ENCODE results near the gene CCDC92B. TPM values are rescaled to one million over a fixed set of nuclear protein-coding genes. Genes with fewer than 3 reads are reported as not detected.
"Not testable (repeated sequence)": the region's sequence is repeated elsewhere in the genome, so short reads cannot be mapped to it uniquely, and the experiment has no call there.

Gene CCDC92B
- total RNA-seq, 2 donors from 2014 or later: not detected

GRCh38 chr17:2700491-2701141, 48.8 kb downstream of the CCDC92B start:
- no peaks in the 10 kb centered on the region for H3K27me3 Mint-ChIP-seq
- H3K9me3 Mint-ChIP-seq: no peaks in the 10 kb centered on the region
- DNase-seq (ENCODE audit: low spot score) (no peak), ATAC-seq (no peak)
- no peaks in the 10 kb centered on the region for H3K36me3 Mint-ChIP-seq
- no peak overlapping the region for H3K4me3 Mint-ChIP-seq
- no peak overlapping the region for H3K27ac Mint-ChIP-seq
- H3K4me1 Mint-ChIP-seq (ENCODE audit: low read depth in 2 of 2): peaks cover 5 to 13% of the 10 kb centered on the region in 2 donors

- no peaks in the 10 kb centered on the region for H3K9me3 Mint-ChIP-seq
- peaks cover 0 to 8% of the 10 kb centered on the region in 2 donors for H3K4me1 Mint-ChIP-seq (ENCODE audit: low read depth in 2 of 2)
- ATAC-seq (no peak), DNase-seq (ENCODE audit: low spot score) (no peak)
- H3K27ac Mint-ChIP-seq: no peak overlapping the region
- H3K36me3 Mint-ChIP-seq: no peaks in the 10 kb centered on the region
- H3K27me3 Mint-ChIP-seq: no peaks in the 10 kb centered on the region
- no peak overlapping the region for H3K4me3 Mint-ChIP-seq
Measured at GRCh38 chr17:2700030-2700490, 49.4 kb downstream of the CCDC92B start.

GRCh38 chr17:2699216-2699805, 50.1 kb downstream of the CCDC92B start:
- not testable (repeated sequence) for H3K4me1 Mint-ChIP-seq (ENCODE audit: low read depth in 2 of 2); H3K9me3 Mint-ChIP-seq; H3K27me3 Mint-ChIP-seq; H3K27ac Mint-ChIP-seq; DNase-seq (ENCODE audit: low spot score); H3K36me3 Mint-ChIP-seq; ATAC-seq; H3K4me3 Mint-ChIP-seq

GRCh38 chr17:2697611-2698162, 51.8 kb downstream of the CCDC92B start:
- no peaks in the 10 kb centered on the region for H3K9me3 Mint-ChIP-seq
- ATAC-seq: no peak
- DNase-seq (ENCODE audit: low spot score): no peak
- H3K36me3 Mint-ChIP-seq: no peaks in the 10 kb centered on the region
- H3K4me3 Mint-ChIP-seq: no peak overlapping the region
- peaks cover 6 to 11% of the 10 kb centered on the region in 2 donors for H3K4me1 Mint-ChIP-seq (ENCODE audit: low read depth in 2 of 2)
- H3K27ac Mint-ChIP-seq: no peak overlapping the region
- H3K27me3 Mint-ChIP-seq: no peaks in the 10 kb centered on the region

DNA sequence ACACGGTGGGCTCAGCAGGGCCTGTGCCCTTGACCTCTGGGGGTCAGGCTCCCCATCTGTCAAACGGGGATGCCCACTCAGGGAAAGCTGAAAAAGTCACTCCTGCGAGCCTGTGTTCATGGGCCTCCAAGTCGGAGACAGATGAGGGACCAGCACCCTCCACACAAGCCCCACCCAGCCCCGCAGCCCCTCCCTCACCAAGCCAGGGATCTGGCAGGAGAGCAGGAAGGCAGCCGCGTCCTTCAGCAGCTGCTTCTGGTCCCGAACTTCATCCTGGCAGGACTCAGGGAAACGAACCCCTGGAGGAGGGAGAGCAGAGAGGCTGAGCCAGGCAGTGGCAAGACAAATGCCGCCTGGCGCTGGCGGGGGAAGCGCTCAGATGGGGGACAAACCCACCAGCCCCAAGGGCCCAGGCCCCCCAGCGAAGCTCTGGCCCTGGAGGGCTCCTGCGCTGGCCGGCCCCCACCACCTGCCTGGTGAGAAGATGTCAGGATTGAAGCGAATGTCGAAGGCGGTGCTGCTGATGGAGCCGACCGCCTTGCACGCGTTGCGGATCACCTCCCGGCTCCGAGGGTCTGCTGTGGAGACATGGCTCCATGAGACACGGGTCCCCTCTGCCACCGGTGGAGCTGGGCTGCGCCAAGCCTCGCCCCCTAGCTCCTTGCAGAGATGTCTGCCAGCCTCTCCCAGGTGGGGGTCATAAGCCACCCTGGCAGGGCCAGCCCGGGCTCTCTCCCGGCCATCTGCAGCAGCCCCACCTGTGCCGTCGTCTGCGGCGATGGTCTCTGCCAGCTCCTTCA, 53.3 kb downstream of the CCDC92B start:
- Mint-ChIP-seq H3K9me3 (no peaks in the 10 kb centered on the region), H3K4me3 (no peak overlapping the region), H3K4me1 (ENCODE audit: low read depth in 2 of 2) (peaks cover 6 to 10% of the 10 kb centered on the region in 2 donors), H3K36me3 (no peaks in the 10 kb centered on the region), H3K27ac (no peak overlapping the region), H3K27me3 (no peaks in the 10 kb centered on the region)
- ATAC-seq: no peak
- DNase-seq (ENCODE audit: low spot score): no peak

GRCh38 chr17:2695243-2695960, 54.0 kb downstream of the CCDC92B start:
- Mint-ChIP-seq H3K27ac (no peak overlapping the region), H3K4me3 (no peak overlapping the region), H3K27me3 (no peaks in the 10 kb centered on the region), H3K4me1 (ENCODE audit: low read depth in 2 of 2) (peaks cover 6 to 10% of the 10 kb centered on the region in 2 donors), H3K36me3 (no peaks in the 10 kb centered on the region), H3K9me3 (no peaks in the 10 kb centered on the region)
- DNase-seq (ENCODE audit: low spot score) (no peak), ATAC-seq (no peak)

DNA sequence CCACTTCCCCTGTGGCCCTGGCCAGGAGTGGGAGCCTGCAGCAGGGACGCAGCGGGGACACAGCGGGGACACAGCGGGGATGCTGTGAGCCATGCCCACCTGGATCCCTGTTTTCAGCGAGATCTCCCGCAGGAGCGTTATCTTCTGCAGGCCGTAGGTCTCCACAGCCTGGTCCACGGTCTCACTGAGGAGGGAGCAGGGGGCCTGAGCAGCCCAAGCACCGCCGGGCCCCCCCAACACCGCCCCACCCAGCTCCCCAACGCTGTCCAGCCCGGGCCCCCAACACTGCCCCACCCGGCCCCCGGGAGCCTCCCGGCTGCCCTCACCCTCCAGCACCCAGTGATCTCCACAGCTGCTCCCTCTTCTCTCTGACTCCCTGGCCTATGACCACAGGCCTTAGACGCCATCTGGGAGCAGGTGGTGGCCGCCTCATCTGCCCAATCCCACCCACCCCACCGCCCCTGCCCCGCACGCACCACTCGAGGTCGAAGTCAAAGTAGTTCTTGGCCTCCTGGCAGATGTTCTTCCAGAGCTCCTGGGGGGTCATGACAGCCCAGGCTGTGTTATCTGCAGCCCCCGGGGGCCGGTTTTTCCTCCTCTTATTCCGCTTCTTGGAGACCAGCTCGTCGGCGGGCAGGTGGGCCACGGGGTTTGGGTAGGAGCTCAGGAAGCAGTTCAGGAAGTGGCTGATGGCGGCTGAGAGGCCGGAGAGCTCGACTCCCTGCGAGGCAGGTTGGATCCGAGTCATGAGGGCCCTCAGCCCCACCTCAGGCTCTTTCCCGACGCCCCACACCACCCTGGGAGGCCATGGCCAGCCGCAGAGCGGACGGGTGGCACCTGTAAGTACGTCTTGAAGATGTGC, 54.8 kb downstream of the CCDC92B start:
- Mint-ChIP-seq H3K27me3 (no peaks in the 10 kb centered on the region), H3K9me3 (no peaks in the 10 kb centered on the region), H3K27ac (no peak overlapping the region), H3K4me1 (ENCODE audit: low read depth in 2 of 2) (peaks cover 6 to 10% of the 10 kb centered on the region in 2 donors), H3K36me3 (no peaks in the 10 kb centered on the region), H3K4me3 (no peak overlapping the region)
- peak in 1 of 2 donors; percentile 13 for ATAC-seq
- DNase-seq (ENCODE audit: low spot score): no peak

DNA sequence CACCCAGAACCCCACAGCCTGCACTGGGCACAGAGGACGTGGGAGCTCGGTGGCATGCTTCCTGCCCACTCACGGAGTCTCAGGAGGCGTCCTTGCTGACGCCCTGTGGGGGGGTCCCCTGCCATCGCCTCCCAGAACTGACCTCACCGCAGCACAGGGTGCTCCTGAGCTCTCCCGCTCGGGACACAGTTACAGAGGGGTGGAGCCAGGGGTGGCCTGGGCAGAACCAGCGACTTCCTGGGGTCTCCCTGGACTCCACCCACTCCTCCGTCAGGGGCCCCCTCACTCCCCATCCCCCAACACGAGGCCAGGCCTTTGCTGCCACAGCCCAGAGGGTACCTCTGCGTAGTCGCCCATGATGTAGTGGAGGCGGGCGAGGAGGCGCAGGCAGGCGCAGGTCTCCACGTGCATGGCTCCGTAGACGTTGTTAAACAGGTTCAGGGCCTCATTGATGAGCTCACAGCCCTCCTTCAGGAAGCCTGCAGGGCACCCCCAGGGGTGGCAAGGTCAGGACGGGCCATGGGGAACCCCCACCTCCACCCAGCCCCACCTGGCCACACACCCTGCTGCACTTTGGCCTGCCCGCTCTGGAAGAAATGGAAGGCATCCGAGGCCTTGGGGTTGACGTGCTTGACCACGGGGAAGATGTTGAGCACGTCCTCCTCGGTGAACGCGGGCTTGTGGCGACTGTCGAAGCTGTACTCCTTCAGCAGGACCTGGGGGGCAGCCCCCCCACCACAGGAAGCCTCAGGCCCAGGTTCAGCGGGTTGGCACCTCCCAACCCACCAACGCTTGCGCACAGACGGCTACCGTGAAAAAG, 55.7 kb downstream of the CCDC92B start:
- peak overlapping the region; percentile 19 for H3K4me3 Mint-ChIP-seq
- DNase-seq (ENCODE audit: low spot score): no peak
- H3K4me1 Mint-ChIP-seq (ENCODE audit: low read depth in 2 of 2): peaks cover 6 to 15% of the 10 kb centered on the region in 2 donors

GRCh38 chr17:2692781-2693135, 56.7 kb downstream of the CCDC92B start:
- DNase-seq (ENCODE audit: low spot score) (no peak), ATAC-seq (no peak)
- H3K27me3 Mint-ChIP-seq: no peaks in the 10 kb centered on the region
- no peaks in the 10 kb centered on the region for H3K9me3 Mint-ChIP-seq
- no peaks in the 10 kb centered on the region for H3K36me3 Mint-ChIP-seq
- peaks cover 6 to 15% of the 10 kb centered on the region in 2 donors for H3K4me1 Mint-ChIP-seq (ENCODE audit: low read depth in 2 of 2)
- H3K27ac Mint-ChIP-seq: no peak overlapping the region
- H3K4me3 Mint-ChIP-seq: no peak overlapping the region

More for the DNA sequence above, 55.7 kb downstream of the CCDC92B start:
- H3K27ac Mint-ChIP-seq: no peak overlapping the region
- ATAC-seq: peak; percentile 40 to 60
- H3K36me3 Mint-ChIP-seq: no peaks in the 10 kb centered on the region
- no peaks in the 10 kb centered on the region for H3K9me3 Mint-ChIP-seq
- H3K27me3 Mint-ChIP-seq: no peaks in the 10 kb centered on the region

DNA sequence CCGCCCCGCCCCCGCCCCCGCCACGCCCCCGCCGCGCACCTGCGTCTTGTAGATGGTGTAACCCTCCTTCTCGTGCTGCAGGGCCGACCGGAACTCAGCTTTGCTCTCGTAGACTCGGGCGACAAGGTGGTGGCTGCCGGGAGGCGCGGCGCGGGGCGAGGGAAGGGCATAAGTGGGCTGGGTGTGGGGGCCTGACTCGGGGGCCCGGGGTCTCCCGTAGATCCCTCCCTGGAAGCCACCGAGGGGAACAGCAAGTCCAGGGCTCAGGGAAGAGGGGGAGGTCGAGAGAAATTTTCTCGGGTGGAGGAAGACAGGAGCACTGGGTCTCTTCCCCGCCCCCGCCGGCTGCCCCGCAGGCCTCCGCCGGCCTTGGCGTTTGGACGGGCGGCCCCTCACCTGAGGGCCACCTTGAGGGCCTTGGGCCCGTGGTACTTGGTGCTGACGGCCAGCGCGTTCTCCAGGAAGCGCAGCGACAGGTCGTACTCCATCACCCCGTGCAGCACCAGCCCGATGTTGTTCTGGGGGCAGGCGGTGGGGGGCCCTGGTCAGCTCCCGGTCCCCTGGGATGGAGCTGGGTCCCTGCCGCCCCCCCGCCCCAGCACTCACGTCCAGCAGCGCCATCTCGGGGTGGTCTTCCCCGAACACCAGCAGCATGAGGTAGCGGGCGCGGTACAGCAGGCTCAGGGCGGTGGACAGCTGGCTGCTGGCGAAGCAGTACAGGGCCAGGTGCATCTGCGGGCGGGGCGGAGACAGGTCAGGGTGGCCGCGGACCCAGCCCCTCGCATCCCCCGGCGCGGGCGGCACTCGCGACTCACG, 57.3 kb downstream of the CCDC92B start:
- H3K27me3 Mint-ChIP-seq: no peaks in the 10 kb centered on the region
- H3K36me3 Mint-ChIP-seq: no peaks in the 10 kb centered on the region
- peaks cover 6 to 18% of the 10 kb centered on the region in 2 donors for H3K4me1 Mint-ChIP-seq (ENCODE audit: low read depth in 2 of 2)
- no peaks in the 10 kb centered on the region for H3K9me3 Mint-ChIP-seq
- DNase-seq (ENCODE audit: low spot score) (no peak), ATAC-seq (no peak)
- no peak overlapping the region for H3K27ac Mint-ChIP-seq
- no peak overlapping the region for H3K4me3 Mint-ChIP-seq

DNA sequence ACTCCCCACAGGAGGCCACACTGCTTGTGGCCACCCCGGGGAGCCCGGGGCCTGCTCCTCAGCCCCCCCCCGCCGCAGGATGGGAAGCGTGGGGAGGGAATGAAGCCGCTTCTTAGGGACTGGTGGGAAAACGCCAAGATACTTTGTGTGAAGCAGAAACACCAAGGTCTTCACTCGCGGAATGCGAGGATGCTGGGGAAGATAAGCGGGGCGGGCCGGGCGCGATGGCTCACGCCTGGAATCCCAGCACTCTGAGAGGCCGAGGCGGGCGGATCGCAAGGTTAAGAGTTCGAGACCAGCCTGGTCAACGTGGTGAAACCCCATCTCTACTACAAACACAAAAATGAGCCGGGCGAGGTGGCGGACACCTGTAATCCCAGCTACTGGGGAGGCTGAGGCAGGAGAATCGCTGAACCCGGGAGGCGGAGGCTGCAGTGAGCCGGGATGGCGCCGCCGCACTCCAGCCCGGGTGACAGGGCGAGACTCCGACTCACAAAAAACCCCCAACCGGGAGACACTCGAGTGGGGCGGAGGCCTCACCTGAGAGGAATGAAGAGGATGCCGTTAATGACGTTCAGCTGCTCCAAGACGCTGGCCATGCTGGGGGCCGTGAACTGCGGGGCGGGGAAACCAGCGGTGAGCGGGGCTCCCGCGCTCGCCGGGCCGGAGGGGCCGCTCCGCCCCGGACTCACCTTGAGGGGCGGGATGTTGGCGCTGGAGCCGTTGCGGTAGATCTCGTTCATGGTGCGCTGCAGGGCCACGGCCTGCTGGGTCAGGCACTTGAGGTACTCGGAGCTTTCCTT, 58.2 kb downstream of the CCDC92B start:
- Mint-ChIP-seq H3K27ac (no peak overlapping the region), H3K4me3 (no peak overlapping the region), H3K27me3 (no peaks in the 10 kb centered on the region), H3K36me3 (no peaks in the 10 kb centered on the region), H3K9me3 (no peaks in the 10 kb centered on the region), H3K4me1 (ENCODE audit: low read depth in 2 of 2) (peaks cover 6 to 18% of the 10 kb centered on the region in 2 donors)
- DNase-seq (ENCODE audit: low spot score) (no peak), ATAC-seq (no peak)
